Hair follicle dermal papilla cell (primary cell): ENCODE results near the gene DNAJB7. TPM values are rescaled to one million over a fixed set of nuclear protein-coding genes. Genes with fewer than 3 reads are reported as not detected.

ENCODE experiments used
- small RNA-seq: library from RNA; depleted of rRNA; stranded (forward); fragments of <200 nt; gene quantifications from one replicate; pipeline ENCODE3, GENCODE V24; 2012
- total RNA-seq: library from RNA; depleted of rRNA; stranded (reverse); fragments of >200 nt; gene quantifications from 2 replicates; pipeline ENCODE4 v1.2.3, GENCODE V29; 2012

DNAJB7 gene
- total RNA-seq = not detected in 2 replicates

GRCh38 chr22:40862013-40862412 lies at the start of gene DNAJB7:
Gene DNAJB7, minus strand, starts transcription at chr22:40862113. Its CDS starts 119 bp downstream, at chr22:40861994.

GRCh38 chr22:40856513-40857308 lies 5.2 kb downstream of the DNAJB7 start, which contains the start of the genes ST13 and XPNPEP3:
Gene ST13, minus strand, starts transcription at chr22:40856639. Its CDS starts 99 bp downstream, at chr22:40856540.
Gene XPNPEP3, plus strand, starts transcription at chr22:40857148. Its CDS starts 34 bp downstream, at chr22:40857182.

GRCh38 chr22:40818747-40819598 lies 42.9 kb downstream of the DNAJB7 start, which contains the start of gene SLC25A17:
Gene SLC25A17, minus strand, starts transcription at chr22:40819346. Its CDS starts 98 bp downstream, at chr22:40819248.

Small RNA genes within 50 kb of the gene (small RNA-seq; reads per million reads assigned to genes)
- 0.38 reads per million for gene MIR4766

Other genes starting within 250 kb of the DNAJB7 start
- 53.9 and 62.1 TPM in 2 replicates for gene MRTFA, start 225.4 kb downstream of the DNAJB7 start, total RNA-seq
- gene MCHR1, start 182.6 kb downstream of the DNAJB7 start, total RNA-seq = 0.65 and 0.85 TPM in 2 replicates
- 17.0 and 19.8 TPM in 2 replicates for gene SLC25A17, start 42.8 kb downstream of the DNAJB7 start, total RNA-seq
- gene ST13, start 5.5 kb downstream of the DNAJB7 start, total RNA-seq = 194 and 195 TPM in 2 replicates
- gene XPNPEP3, start 5.0 kb downstream of the DNAJB7 start, total RNA-seq = 11.2 and 15.1 TPM in 2 replicates
- gene RBX1, start 89.3 kb upstream of the DNAJB7 start, total RNA-seq = 30.8 and 35.8 TPM in 2 replicates
- 71.0 and 104 TPM in 2 replicates for gene EP300, start 230.5 kb upstream of the DNAJB7 start, total RNA-seq